T-helper 2 cell treated with Interferon-gamma antibody and Interleukin-4, amounts not matched to agents 100 ng/mL and 5 ng/mL, for 36 hours (primary cell): ENCODE results near the gene MYLK. TPM values are rescaled to one million over a fixed set of nuclear protein-coding genes. Genes with fewer than 3 reads are reported as not detected.

ENCODE experiments used
- intact Hi-C: fragments of 100-400 bp; cut with micrococcal nuclease; formaldehyde crosslinking; loops from one replicate; pipeline ENCODE4 v1.15.1; 2023
- total RNA-seq: library from RNA; stranded (reverse); gene quantifications from 2 replicates; pipeline ENCODE4 v1.2.3, GENCODE V29; 2022

Gene MYLK
- total RNA-seq, 1 donor from 2014 or later, result 0.30 TPM

GRCh38 chr3:123795471-123796251 is 88.5 kb downstream of the MYLK start:
- intact Hi-C loops, result no loop called here

GRCh38 chr3:123793425-123793824 is 90.7 kb downstream of the MYLK start:
- intact Hi-C loops, result no loop called here

GRCh38 chr3:123792473-123793201 is 91.5 kb downstream of the MYLK start:
- intact Hi-C loops, result no loop called here

- intact Hi-C loops, result no loop called here
Measured at GRCh38 chr3:123791898-123792297, 92.2 kb downstream of the MYLK start.

- intact Hi-C loops, result no loop called here
Measured at GRCh38 chr3:123791417-123791816, 92.7 kb downstream of the MYLK start.

GRCh38 chr3:123791073-123791370 is 93.1 kb downstream of the MYLK start:
- intact Hi-C loops, result no loop called here

GRCh38 chr3:123790254-123791072 is 93.7 kb downstream of the MYLK start:
- intact Hi-C loops, result no loop called here

GRCh38 chr3:123789760-123790159 is 94.4 kb downstream of the MYLK start:
- intact Hi-C loops, result no loop called here

GRCh38 chr3:123789160-123789559 is 95.0 kb downstream of the MYLK start:
- intact Hi-C loops, result no loop called here

GRCh38 chr3:123788710-123789109 is 95.4 kb downstream of the MYLK start:
- intact Hi-C loops, result no loop called here

- intact Hi-C loops, result no loop called here
Measured at GRCh38 chr3:123787133-123787532, 97.0 kb downstream of the MYLK start.

GRCh38 chr3:123785602-123786001 is 98.5 kb downstream of the MYLK start:
- intact Hi-C loops, result no loop called here

GRCh38 chr3:123783811-123784210 is 100.3 kb downstream of the MYLK start:
- intact Hi-C loops, result no loop called here

GRCh38 chr3:123783050-123783689 is 101.0 kb downstream of the MYLK start:
- intact Hi-C loops, result no loop called here

GRCh38 chr3:123782488-123782887 is 101.6 kb downstream of the MYLK start:
- intact Hi-C loops, result no loop called here

GRCh38 chr3:123781571-123782275 is 102.4 kb downstream of the MYLK start:
- intact Hi-C loops, result no loop called here

- intact Hi-C loops, result no loop called here
Measured at GRCh38 chr3:123781138-123781537, 103.0 kb downstream of the MYLK start.

- intact Hi-C loops, result no loop called here
Measured at GRCh38 chr3:123780656-123781055, 103.5 kb downstream of the MYLK start.

GRCh38 chr3:123779655-123780231 is 104.4 kb downstream of the MYLK start:
- intact Hi-C loops, result no loop called here

- intact Hi-C loops, result no loop called here
Measured at GRCh38 chr3:123778991-123779622, 105.0 kb downstream of the MYLK start.
